K562 (cell line): ENCODE measurements around the gene SRBD1.

Experiments used
- CC2D1A ChIP-seq: fragments of 450-650 bp; IDR thresholded peaks from 2 replicates; pipeline ENCODE4 v1.6.1; 2017; ENCODE audit warnings: mild to moderate bottlenecking
- EP300 ChIP-seq: IDR thresholded peaks from 2 replicates; pipeline ENCODE4 v1.6.1; 2012; ENCODE audit warnings: low read length, improper control_type of control experiment
- FOS ChIP-seq: IDR thresholded peaks from 3 replicates; pipeline ENCODE4 v1.6.1; 2011; ENCODE audit not compliant: insufficient read length; ENCODE audit errors: extremely low read depth
- PCBP1 ChIP-seq: fragments of 200-400 bp; formaldehyde crosslinking; IDR thresholded peaks from 2 replicates; pipeline ENCODE4 v1.6.1; 2018; ENCODE audit warnings: mild to moderate bottlenecking, low read depth, low read length; ENCODE audit not compliant: poor library complexity, severe bottlenecking
- RNF2 ChIP-seq: sonication (generic); IDR thresholded peaks from 2 replicates; pipeline ENCODE4 v1.6.1; 2016
- YY1 ChIP-seq, 3 experiments: IDR thresholded peaks; 2 replicates each; pipeline ENCODE4 v1.6.1; 2011; ENCODE audit warnings: low read length in 2 of 3, mild to moderate bottlenecking in 2 of 3, moderate library complexity in 2 of 3, borderline replicate concordance in 1 of 3, control low read depth in 1 of 3, low read depth in 1 of 3; ENCODE audit not compliant: insufficient read depth in 3 of 3, insufficient replicate concordance in 2 of 3, control insufficient read depth in 1 of 3, insufficient read length in 1 of 3; ENCODE audit errors: extremely low read depth in 1 of 3

- TF ChIP-seq FOS (no peak), PCBP1 (no peak), YY1 (IDR thresholded peaks at IDR 0.05; ENCODE audit: borderline replicate concordance in 1 of 3, control insufficient read depth in 1 of 3, extremely low read depth in 1 of 3, insufficient read depth in 3 of 3, insufficient read length in 1 of 3, insufficient replicate concordance in 2 of 3, low read depth in 1 of 3, low read length in 2 of 3) (no peak), RNF2 (no peak), CC2D1A (no peak), EP300 (no peak)
Measured at GRCh38 chr2:45636008-45636407, 24.9 kb upstream of the SRBD1 start.
